SK-N-MC (cell line): ENCODE results near the gene POLA1.
"Not testable (repeated sequence)": the region's sequence is repeated elsewhere in the genome, so short reads cannot be mapped to it uniquely, and the experiment has no call there.

Experiments
- DNase-seq: peaks from one replicate; pipeline ENCODE4 v3.0.0-alpha.2; 2011; ENCODE audit warnings: low read depth, low spot score
- H3K27ac ChIP-seq: fragments of 200-600 bp; sonication (generic); 2 replicates; pipeline ENCODE4 v1.5.1; 2016; ENCODE audit warnings: mixed run types
- H3K36me3 ChIP-seq: fragments of 200-600 bp; sonication (generic); 2 replicates; pipeline ENCODE4 v1.6.1; 2017; ENCODE audit warnings: antibody characterized with exemption, low read length, mixed read lengths; ENCODE audit not compliant: insufficient read depth
- H3K4me3 ChIP-seq: fragments of 200-600 bp; sonication (generic); 2 replicates; pipeline ENCODE4 v1.5.1; 2016
- H3K9ac ChIP-seq: fragments of 200-600 bp; sonication (generic); 2 replicates; pipeline ENCODE4 v1.8.0; 2017; ENCODE audit warnings: mixed run types, mixed read lengths; ENCODE audit not compliant: insufficient read length
- H3K9me3 ChIP-seq: fragments of 200-600 bp; sonication (generic); 2 replicates; pipeline ENCODE4 v1.6.1; 2017; ENCODE audit warnings: low read depth, mild to moderate bottlenecking, antibody characterized with exemption, low read length, moderate library complexity, mixed read lengths
- EZH2 ChIP-seq: fragments of 200-600 bp; sonication (generic); IDR thresholded peaks from one replicate; pipeline ENCODE4 v1.6.1; 2017; ENCODE audit warnings: antibody characterized with exemption
- FOXP2 ChIP-seq: optimal IDR thresholded peaks from 2 replicates; pipeline ENCODE3; 2011; ENCODE audit warnings: mild to moderate bottlenecking, moderate library complexity; ENCODE audit not compliant: insufficient read depth; ENCODE audit errors: extremely low read length, control extremely low read depth
- POLR2AphosphoS5 ChIP-seq: IDR thresholded peaks from 2 replicates; pipeline ENCODE4 v1.6.1; 2012; ENCODE audit warnings: mild to moderate bottlenecking, low read depth, low read length, borderline replicate concordance

Gene POLA1

DNA sequence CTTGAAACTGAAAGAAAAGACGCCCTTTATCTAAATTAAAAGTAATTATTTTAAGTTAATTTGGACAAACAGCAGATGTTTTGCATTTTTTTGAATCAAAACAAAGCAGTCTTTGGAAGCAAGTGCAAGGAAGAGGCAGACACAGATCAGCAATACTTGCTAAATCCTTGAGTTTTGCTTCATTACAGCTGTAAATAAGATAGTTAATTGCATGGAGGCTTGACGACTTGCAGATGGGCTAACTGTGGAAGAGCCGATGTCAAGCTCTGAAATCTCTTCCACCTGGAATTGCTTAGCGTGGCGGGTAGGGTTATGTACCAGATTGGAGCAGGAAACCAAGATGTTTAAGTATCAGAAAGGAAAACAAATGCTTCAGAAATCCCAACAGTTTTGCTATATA, 148.8 kb downstream of the POLA1 start:
- TF ChIP-seq EZH2, result no peak
- TF ChIP-seq POLR2AphosphoS5, result no peak
- no peak for TF ChIP-seq FOXP2

DNA sequence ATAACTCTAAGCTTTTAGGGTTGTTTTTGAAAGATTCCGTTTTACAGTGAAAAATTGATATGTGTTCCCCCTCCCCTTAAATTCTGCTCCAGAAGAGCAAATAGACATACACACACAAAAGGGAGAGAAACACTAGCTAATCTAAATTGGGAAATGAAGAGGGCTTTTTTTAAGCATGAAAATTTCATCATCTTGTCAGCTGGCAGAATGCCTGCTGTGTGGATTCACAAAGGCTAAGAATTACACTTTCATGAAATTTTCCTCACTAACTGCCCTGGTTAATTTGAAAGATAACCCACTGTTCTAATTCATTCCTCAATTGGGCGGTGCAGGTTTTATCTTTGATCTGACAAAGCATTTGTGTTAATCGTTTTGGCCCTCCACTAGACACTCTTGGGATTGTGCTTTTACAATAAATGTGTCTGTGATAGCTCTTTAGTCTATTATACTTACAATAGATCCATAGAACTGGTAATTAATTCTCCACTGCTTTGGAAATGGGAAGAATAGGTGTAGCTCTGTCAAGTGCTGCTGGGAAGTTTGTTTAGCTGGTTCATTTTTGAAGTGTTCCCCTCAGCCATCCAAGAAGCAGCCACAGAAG, 152.9 kb downstream of the POLA1 start:
- no peaks in the 10 kb centered on the region for H3K9me3 ChIP-seq
- peak overlapping the region; percentile 71 for H3K27ac ChIP-seq
- DNase-seq, result no peak
- H3K36me3 ChIP-seq, result peaks cover 33% of the 10 kb centered on the region
- H3K9ac ChIP-seq, result no peak overlapping the region
- no peak overlapping the region; the same call in 1 of the 2 replicates for H3K4me3 ChIP-seq
- TF ChIP-seq POLR2AphosphoS5, result no peak
- TF ChIP-seq EZH2, result no peak
- no peak for TF ChIP-seq FOXP2

More for the DNA sequence above, 148.8 kb downstream of the POLA1 start:
- no peak overlapping the region for H3K27ac ChIP-seq
- no peak for DNase-seq
- H3K4me3 ChIP-seq, result no peak overlapping the region
- no peak overlapping the region for H3K9ac ChIP-seq
- H3K9me3 ChIP-seq, result no peaks in the 10 kb centered on the region
- peaks cover 28% of the 10 kb centered on the region for H3K36me3 ChIP-seq

DNA sequence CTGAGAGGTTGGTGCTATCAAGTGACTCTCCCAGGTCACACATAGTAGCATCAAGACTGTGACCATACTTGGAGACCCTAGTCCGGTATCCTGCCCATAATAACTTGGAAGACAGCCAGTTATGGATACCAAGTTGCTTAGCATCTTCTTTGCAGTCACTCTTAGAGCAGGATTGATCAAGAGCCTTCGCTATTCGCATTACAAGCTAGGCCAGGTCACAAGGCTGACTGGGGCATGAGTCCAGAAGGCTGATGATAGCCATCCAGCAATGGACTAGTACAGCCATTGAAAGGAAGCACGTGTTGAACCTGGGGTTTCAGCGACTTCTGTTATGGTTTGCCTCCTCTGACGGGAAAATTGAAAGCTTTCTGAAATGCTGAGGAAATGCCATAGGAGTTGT, 157.6 kb downstream of the POLA1 start:
- no peak for TF ChIP-seq EZH2
- TF ChIP-seq FOXP2, result no peak
- TF ChIP-seq POLR2AphosphoS5, result no peak
- Histone ChIP-seq H3K4me3 (no peak overlapping the region), H3K9ac (no peak overlapping the region), H3K36me3 (peaks cover 29% of the 10 kb centered on the region; the same call in 1 of the 2 replicates), H3K27ac (no peak overlapping the region), H3K9me3 (no peaks in the 10 kb centered on the region)
- DNase-seq, result no peak

DNA sequence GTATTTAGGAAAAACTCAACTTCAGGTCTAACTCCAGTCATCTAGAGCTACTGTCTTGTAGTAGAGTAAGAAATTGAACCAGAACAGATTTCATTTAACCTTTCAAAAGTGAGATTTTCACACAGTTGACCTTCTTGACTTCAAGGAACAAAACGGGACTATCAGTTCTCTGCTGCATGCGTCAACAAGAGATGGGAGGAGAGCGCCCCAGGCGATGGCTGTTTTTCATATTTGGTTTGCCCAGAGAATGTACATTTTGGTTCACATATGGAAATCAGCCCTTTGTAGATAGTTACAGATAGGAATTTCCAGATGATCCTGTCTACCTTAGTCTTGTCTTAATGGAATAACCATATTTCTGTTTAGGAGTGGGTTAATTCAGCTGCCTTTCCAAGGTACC, 158.1 kb downstream of the POLA1 start:
- H3K4me3 ChIP-seq, result no peak overlapping the region
- H3K36me3 ChIP-seq, result peaks cover 29% of the 10 kb centered on the region; the same call in 1 of the 2 replicates
- no peak for DNase-seq
- H3K27ac ChIP-seq, result no peak overlapping the region
- H3K9ac ChIP-seq, result no peak overlapping the region
- H3K9me3 ChIP-seq, result no peaks in the 10 kb centered on the region
- no peak for TF ChIP-seq FOXP2
- TF ChIP-seq POLR2AphosphoS5, result no peak
- TF ChIP-seq EZH2, result no peak

DNA sequence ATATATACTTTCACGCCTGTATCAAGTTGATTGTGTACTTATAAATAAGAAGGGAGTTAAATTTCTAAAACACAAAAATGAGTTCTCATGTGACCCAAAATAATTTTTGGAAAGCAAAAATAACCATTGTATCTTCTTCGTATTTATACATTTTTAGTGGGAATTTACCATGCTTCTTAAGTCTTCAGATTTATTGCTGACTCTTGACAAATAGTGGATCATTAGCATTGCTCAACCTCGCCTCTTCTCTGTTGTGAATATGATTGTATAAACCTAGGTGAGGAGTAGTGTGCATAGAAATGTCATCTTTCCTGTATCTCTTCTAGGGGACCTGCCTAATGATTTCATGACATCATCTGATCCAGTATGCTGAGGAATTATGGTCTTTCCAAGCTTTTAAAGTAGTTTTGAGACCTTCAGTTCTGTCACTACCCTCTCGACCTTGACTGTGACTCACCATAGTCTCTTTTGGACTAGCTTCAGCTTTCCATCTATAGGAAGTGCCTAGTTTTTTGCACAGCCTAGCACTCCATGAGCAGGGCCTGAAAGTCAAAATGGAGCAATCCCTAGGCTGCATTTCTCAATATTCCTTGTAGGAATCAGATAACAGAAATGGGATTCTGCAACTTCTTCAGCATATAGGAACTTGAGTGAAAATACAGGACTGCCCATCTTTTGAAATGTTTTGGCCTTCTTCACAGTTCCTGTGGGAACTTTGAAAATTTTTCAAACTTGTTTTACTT, 164.5 kb downstream of the POLA1 start:
- Histone ChIP-seq H3K9ac (no peak overlapping the region), H3K9me3 (no peaks in the 10 kb centered on the region), H3K27ac (no peak overlapping the region), H3K4me3 (no peak overlapping the region), H3K36me3 (peaks cover 5% of the 10 kb centered on the region; the same call in 1 of the 2 replicates)
- no peak for DNase-seq
- TF ChIP-seq POLR2AphosphoS5, result no peak
- TF ChIP-seq FOXP2, result no peak
- TF ChIP-seq EZH2, result no peak

DNA sequence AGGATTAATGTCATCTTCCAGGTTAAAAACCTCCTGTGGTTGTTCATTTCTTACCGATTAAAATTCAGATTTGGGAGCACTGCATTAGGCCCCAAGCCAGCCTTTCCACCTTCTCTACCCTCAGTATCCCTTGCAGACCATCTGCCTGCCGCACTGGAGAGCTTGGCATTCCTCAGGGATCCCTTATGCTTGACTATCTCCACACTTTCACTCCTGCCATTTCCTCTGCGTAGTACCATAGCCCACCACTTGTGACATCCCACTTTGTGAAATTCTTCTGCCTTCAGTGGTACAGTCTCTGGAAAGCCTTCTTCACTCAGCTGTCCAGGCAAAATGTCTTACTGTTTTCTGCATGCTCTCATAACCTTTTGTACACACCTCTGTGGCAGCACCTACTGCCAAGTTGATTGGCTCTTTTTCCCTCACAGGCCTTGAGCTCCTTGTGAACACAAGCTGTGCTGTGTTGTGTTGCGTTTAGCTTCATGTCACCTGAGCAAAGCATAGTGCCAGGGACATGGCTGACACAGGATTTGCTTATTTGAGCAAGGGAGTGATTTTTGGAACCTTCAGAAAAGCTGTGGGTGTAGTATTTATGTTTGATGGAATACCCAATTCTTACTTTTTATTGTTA, 165.6 kb downstream of the POLA1 start:
- peaks cover 4% of the 10 kb centered on the region; the same call in 1 of the 2 replicates for H3K36me3 ChIP-seq
- H3K9ac ChIP-seq, result no peak overlapping the region
- H3K27ac ChIP-seq, result no peak overlapping the region
- DNase-seq, result no peak
- TF ChIP-seq EZH2 (no peak), FOXP2 (no peak), POLR2AphosphoS5 (no peak)
- H3K9me3 ChIP-seq, result no peaks in the 10 kb centered on the region
- H3K4me3 ChIP-seq, result no peak overlapping the region

DNA sequence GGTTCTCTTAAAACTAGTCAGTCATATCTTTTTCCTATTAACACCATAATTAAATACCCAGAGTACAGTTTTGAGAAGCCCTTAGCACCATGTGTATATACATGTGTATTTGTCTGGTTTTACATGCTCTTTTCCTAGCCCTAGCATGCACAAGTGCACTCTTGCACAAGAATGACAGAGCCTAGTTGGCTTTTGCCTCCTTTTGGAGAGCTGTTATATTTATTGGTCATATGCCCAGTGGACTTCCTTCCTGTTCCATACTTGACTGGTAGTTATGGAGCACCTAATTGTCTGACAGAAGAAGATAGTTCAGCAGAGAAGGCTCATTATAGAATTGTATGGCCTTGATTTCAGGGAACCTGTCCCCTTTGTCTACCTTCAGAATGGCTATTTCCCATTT, 166.4 kb downstream of the POLA1 start:
- H3K36me3 ChIP-seq, result peaks cover 4% of the 10 kb centered on the region; the same call in 1 of the 2 replicates
- no peaks in the 10 kb centered on the region for H3K9me3 ChIP-seq
- no peak overlapping the region for H3K4me3 ChIP-seq
- TF ChIP-seq EZH2, result no peak
- no peak for TF ChIP-seq FOXP2
- no peak for TF ChIP-seq POLR2AphosphoS5
- H3K9ac ChIP-seq, result no peak overlapping the region
- H3K27ac ChIP-seq, result no peak overlapping the region
- no peak for DNase-seq

DNA sequence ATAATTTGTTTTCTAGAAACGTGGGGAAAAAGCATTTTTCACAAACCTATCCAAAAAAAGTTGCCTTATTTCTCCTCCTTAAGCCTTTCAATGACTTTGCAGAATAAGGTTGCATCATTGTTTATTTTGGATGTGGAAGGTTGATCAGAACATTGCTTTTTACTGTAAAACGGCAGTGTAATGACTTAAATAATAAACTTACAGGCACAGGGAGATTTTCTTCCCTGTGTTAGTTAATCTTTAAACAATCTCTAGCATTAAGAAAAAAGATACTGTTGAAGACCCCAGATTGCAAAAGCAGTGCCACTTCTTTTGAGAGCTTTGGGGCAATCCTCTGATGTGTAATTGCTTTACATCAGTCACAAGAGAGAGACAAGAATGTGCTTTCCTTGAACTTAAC, 168.6 kb downstream of the POLA1 start:
- no peaks in the 10 kb centered on the region for H3K9me3 ChIP-seq
- DNase-seq, result no peak
- H3K9ac ChIP-seq, result no peak overlapping the region
- no peak for TF ChIP-seq EZH2
- no peak for TF ChIP-seq POLR2AphosphoS5
- no peak for TF ChIP-seq FOXP2
- peak overlapping the region; percentile 58 for H3K27ac ChIP-seq
- no peak overlapping the region for H3K4me3 ChIP-seq
- H3K36me3 ChIP-seq, result no peaks in the 10 kb centered on the region

DNA sequence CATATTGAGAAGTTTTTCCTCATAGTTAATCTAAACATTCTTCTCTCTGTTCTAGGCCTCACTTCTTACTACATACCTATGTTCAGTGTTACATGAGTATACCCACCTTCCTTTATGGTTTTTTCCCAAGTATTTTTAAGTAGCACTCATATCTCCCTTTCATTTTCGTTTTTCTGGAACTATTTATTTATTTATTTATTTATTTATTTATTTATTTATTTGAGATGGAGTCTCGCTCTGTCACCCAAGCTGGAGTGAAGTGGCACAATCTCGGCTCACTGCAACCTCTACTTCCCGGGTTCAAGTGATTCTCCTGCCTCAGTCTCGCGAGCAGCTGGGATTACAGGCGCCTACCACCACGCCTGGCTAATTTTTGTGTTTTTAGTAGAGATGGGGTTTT, 170.1 kb downstream of the POLA1 start:
- not testable (repeated sequence) for H3K4me3 ChIP-seq, DNase-seq, H3K27ac ChIP-seq, H3K9ac ChIP-seq, H3K36me3 ChIP-seq, H3K9me3 ChIP-seq
